GM12891 (cell line): ENCODE measurements around the gene DLGAP1.

ENCODE experiments used
- PAX5 ChIP-seq: IDR thresholded peaks from 2 replicates; pipeline ENCODE4 v1.6.1; 2011; ENCODE audit warnings: low read length, moderate library complexity, mild to moderate bottlenecking; ENCODE audit not compliant: insufficient read depth, severe bottlenecking
- POLR2A ChIP-seq: IDR thresholded peaks from 2 replicates; pipeline ENCODE4 v1.6.1; 2011; ENCODE audit warnings: low read depth, low read length, control low read depth
- POLR2AphosphoS5 ChIP-seq: IDR thresholded peaks from 2 replicates; pipeline ENCODE4 v1.6.1; 2011; ENCODE audit warnings: low read depth, low read length, control low read depth
- POU2F2 ChIP-seq: IDR thresholded peaks from 2 replicates; pipeline ENCODE4 v1.6.1; 2011; ENCODE audit warnings: low read depth, mild to moderate bottlenecking, control low read depth, low read length, moderate library complexity
- SPI1 ChIP-seq: IDR thresholded peaks from 2 replicates; pipeline ENCODE4 v1.6.1; 2011; ENCODE audit warnings: low read depth, low read length, control low read depth
- TAF1 ChIP-seq: IDR thresholded peaks from 2 replicates; pipeline ENCODE4 v1.6.1; 2011; ENCODE audit warnings: low read depth, low read length, control low read depth

- no peak for TF ChIP-seq POLR2A
- TF ChIP-seq PAX5 = no peak
- TF ChIP-seq SPI1 = no peak
- no peak for TF ChIP-seq POLR2AphosphoS5
- no peak for TF ChIP-seq POU2F2
- no peak for TF ChIP-seq TAF1
Measured at GRCh38 chr18:3653851-3654441, 801.2 kb downstream of the DLGAP1 start.
